Measurements from ENCODE around the gene TFF1.

TFF1 gene

GRCh38 chr21:42405064-42406013 lies 39.0 kb upstream of the TFF1 start:
- H3K27ac ChIP-seq = no peak overlapping the region
- no peak for TF ChIP-seq ZFX (IDR thresholded peaks at IDR 0.05; ENCODE audit: borderline replicate concordance)
- TF ChIP-seq CTCF (IDR thresholded peaks at IDR 0.05) = no peak

- H3K27ac ChIP-seq = no peak overlapping the region
- TF ChIP-seq ZFX (IDR thresholded peaks at IDR 0.05; ENCODE audit: borderline replicate concordance) (no peak), CTCF (IDR thresholded peaks at IDR 0.05) (no peak)
Observed at GRCh38 chr21:42404539-42404938, 38.2 kb upstream of the TFF1 start.

- TF ChIP-seq CTCF (IDR thresholded peaks at IDR 0.05) (no peak), ZFX (IDR thresholded peaks at IDR 0.05; ENCODE audit: borderline replicate concordance) (no peak)
- H3K27ac ChIP-seq = no peak within 1 kb of the TSS
Observed at GRCh38 chr21:42403611-42404231, 37.4 kb upstream of the TFF1 start, which contains the start of gene UBASH3A. TSS of gene UBASH3A (plus strand) at chr21:42403902. CDS start at chr21:42403946, 44 bp downstream.

DNA sequence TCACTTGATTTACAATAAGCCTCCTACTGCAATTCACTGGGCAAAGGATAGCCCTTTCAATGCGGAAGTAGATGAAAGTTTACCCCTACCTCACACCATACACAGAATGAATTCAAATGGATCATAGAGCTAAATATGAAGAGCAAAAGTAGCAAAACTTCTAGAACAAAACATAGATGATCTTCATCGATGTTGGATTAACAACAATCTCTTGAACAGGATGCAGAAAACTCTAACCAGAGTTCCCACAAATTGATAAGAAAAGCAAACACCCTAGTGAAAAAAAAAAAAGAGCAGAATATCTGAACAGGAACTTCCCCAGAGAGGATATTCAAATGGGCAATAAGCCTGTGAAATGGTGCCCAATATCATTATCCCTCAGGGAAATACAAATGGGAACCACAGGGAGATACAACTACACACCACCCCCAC lies 35.5 kb upstream of the TFF1 start:
- H3K27ac ChIP-seq = no peak overlapping the region

DNA sequence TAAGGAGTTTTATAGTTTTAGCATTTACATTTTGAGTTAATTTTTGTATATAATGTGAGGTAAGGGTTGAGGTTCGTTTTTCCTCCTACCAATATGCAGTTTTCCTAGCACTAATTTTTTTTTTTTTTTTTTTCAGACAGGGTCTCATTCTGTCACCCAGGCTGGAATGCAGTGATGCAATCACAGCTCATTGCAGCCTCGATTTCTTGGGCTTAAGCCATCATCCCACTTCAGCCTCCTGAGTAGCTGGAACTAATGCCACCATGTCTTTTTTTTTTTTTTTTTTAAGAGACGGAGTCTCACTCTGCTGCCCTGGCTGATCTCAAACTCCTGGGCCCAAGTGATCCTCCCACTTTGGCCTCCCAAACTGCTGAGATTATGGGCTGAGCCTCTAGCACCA lies 34.8 kb upstream of the TFF1 start:
- no peak overlapping the region for H3K27ac ChIP-seq
- TF ChIP-seq CTCF (IDR thresholded peaks at IDR 0.05) = no peak
- TF ChIP-seq ZFX (IDR thresholded peaks at IDR 0.05; ENCODE audit: borderline replicate concordance) = no peak

More for the DNA sequence above, 35.5 kb upstream of the TFF1 start:
- TF ChIP-seq CTCF (IDR thresholded peaks at IDR 0.05) = no peak
- no peak for TF ChIP-seq ZFX (IDR thresholded peaks at IDR 0.05; ENCODE audit: borderline replicate concordance)

GRCh38 chr21:42400525-42400924 lies 34.2 kb upstream of the TFF1 start:
- TF ChIP-seq ZFX (IDR thresholded peaks at IDR 0.05; ENCODE audit: borderline replicate concordance) = no peak
- no peak for TF ChIP-seq CTCF (IDR thresholded peaks at IDR 0.05)

More at GRCh38 chr21:42400525-42400924, 34.2 kb upstream of the TFF1 start:
- H3K27ac ChIP-seq = no peak overlapping the region

All from 22Rv1 (cell line).